ENCODE data around the gene CENPU.
"Not testable (repeated sequence)": the region's sequence is repeated elsewhere in the genome, so short reads cannot be mapped to it uniquely, and the experiment has no call there.

DNA sequence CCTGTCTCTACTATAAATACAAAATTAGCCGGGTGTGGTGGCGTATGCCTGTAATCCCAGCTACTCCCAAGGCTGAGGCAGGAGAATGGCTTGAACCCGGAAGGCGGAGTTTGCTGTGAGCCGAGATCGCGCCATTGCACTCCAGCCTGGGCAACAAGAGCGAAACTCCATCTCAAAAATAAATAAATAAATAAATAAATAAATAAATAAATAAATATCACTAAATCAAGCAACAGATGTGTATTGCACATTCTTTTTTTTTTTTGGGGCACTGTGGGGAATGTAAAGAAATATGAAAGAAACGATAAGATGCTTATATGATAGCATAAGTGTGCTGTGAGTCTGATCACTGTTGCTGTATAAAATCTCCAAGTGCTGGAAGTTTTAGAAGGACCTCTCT is 76.1 kb downstream of the CENPU start:
- TF ChIP-seq, protein P1, sequence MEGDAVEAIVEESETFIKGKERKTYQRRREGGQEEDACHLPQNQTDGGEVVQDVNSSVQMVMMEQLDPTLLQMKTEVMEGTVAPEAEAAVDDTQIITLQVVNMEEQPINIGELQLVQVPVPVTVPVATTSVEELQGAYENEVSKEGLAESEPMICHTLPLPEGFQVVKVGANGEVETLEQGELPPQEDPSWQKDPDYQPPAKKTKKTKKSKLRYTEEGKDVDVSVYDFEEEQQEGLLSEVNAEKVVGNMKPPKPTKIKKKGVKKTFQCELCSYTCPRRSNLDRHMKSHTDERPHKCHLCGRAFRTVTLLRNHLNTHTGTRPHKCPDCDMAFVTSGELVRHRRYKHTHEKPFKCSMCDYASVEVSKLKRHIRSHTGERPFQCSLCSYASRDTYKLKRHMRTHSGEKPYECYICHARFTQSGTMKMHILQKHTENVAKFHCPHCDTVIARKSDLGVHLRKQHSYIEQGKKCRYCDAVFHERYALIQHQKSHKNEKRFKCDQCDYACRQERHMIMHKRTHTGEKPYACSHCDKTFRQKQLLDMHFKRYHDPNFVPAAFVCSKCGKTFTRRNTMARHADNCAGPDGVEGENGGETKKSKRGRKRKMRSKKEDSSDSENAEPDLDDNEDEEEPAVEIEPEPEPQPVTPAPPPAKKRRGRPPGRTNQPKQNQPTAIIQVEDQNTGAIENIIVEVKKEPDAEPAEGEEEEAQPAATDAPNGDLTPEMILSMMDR (IDR thresholded peaks at IDR 0.05), result not testable (repeated sequence)
- TF ChIP-seq ZFX (IDR thresholded peaks at IDR 0.05; ENCODE audit: borderline replicate concordance), result not testable (repeated sequence)
